Fibroblast of mammary gland (primary cell): ENCODE results near the gene APBB2.

Experiments used
- DNase-seq: peaks from one replicate; pipeline ENCODE4 v3.0.0-alpha.2; 2010; ENCODE audit warnings: low read depth
- H3K4me3 ChIP-seq: 2 replicates; pipeline ENCODE4 v1.5.1; 2011; ENCODE audit warnings: low read depth, mild to moderate bottlenecking, low read length, moderate library complexity; ENCODE audit not compliant: control insufficient read depth
- TF ChIP-seq, protein P1 (sequence below): conservative IDR thresholded peaks from 2 replicates; pipeline ENCODE4 v1.5.1; 2011; ENCODE audit warnings: low read depth, low read length, inconsistent platforms; ENCODE audit not compliant: control insufficient read depth, insufficient read depth

Gene APBB2

GRCh38 chr4:41141900-41142299 lies 72.4 kb downstream of the APBB2 start:
- H3K4me3 ChIP-seq: no peak overlapping the region
- TF ChIP-seq, protein P1, sequence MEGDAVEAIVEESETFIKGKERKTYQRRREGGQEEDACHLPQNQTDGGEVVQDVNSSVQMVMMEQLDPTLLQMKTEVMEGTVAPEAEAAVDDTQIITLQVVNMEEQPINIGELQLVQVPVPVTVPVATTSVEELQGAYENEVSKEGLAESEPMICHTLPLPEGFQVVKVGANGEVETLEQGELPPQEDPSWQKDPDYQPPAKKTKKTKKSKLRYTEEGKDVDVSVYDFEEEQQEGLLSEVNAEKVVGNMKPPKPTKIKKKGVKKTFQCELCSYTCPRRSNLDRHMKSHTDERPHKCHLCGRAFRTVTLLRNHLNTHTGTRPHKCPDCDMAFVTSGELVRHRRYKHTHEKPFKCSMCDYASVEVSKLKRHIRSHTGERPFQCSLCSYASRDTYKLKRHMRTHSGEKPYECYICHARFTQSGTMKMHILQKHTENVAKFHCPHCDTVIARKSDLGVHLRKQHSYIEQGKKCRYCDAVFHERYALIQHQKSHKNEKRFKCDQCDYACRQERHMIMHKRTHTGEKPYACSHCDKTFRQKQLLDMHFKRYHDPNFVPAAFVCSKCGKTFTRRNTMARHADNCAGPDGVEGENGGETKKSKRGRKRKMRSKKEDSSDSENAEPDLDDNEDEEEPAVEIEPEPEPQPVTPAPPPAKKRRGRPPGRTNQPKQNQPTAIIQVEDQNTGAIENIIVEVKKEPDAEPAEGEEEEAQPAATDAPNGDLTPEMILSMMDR: no peak
- DNase-seq: peak; percentile 98

DNA sequence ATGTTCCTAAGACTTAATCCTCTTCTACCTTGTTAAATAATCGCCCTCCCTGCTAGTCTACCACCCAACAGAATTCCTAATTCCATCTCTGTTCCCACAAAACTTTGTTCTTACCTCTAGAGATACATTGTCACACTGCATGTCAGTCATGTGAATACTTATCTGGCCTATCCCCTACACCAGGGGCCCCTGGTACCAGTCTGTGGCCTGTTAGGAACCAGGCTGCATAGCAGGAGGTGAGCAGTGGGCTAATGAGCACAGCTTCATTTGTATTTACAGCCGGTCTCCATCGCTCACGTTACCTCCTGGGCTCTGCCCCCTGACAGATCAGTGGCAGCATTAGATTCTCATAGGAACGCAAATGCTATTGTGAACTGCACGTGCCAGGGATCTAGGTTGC lies 73.9 kb downstream of the APBB2 start:
- no peak overlapping the region for H3K4me3 ChIP-seq

DNA sequence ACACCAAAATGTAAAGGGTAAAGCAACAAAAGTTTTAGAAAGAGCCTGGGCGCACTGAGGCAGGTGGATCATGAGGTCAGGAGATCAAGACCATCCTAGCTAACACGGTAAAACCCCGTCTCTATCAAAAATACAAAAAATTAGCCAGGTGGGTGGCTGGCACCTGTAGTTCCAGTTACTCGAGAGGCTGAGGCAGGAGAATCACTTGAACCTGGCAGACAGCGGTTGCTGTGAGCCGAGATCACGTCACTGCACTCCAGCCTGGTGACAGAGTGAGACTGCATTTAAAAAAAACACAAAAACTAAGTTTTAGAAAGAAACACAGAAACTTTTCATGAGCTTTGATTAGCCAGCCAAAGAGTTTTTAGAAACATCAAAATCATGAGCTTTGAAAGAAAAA lies 76.5 kb downstream of the APBB2 start:
- H3K4me3 ChIP-seq: no peak overlapping the region
- no peak for DNase-seq
- TF ChIP-seq, protein P1: no peak

More for the DNA sequence above, 73.9 kb downstream of the APBB2 start:
- DNase-seq: no peak
- TF ChIP-seq, protein P1: no peak

DNA sequence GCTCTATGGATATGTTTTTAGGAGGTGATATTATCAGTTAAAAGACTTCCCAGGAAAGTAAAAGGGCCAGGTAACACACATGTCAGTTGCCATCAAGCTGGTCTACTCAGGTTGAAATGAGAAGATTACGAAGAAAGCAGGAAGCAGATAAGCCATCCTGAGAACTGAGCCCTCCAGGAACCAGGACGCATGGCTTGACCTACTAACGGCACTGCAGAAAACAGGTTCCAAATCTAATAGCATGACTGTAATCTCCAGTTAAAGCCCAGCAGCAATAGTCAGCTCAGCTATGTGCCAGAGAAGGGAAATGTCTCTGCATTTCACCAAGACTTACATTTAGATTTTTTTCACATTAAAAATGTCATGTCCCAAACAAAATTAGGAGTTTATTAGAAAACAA lies 77.9 kb downstream of the APBB2 start:
- TF ChIP-seq, protein P1: no peak
- H3K4me3 ChIP-seq: no peak overlapping the region
- no peak for DNase-seq

GRCh38 chr4:41135801-41136200 lies 78.5 kb downstream of the APBB2 start:
- peak; percentile 44 for DNase-seq
- no peak overlapping the region for H3K4me3 ChIP-seq
- TF ChIP-seq, protein P1: no peak

DNA sequence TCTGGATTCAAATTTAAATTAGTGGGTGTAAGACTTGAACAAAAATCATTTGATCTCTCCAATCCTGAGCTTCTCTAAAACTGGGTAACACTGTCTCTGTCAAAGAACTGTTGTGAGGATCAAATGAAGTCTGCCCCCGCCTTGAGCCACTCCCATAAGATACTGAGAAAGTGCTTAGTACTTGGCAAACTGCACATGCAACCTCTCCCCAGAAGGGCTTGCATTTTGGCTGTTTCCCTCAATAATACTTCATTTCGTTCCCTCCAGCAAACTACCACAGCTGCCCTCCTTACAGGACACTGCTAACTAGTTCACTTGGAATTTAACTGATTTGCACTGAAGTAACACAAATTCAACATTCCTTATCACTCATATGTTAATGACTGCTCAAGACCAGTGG lies 79.8 kb downstream of the APBB2 start:
- TF ChIP-seq, protein P1: no peak
- DNase-seq: no peak
- no peak overlapping the region for H3K4me3 ChIP-seq

GRCh38 chr4:41133454-41134018 lies 80.8 kb downstream of the APBB2 start:
- TF ChIP-seq, protein P1: no peak
- no peak for DNase-seq
- no peak overlapping the region for H3K4me3 ChIP-seq
